HG02852 (cell line): Measurements from ENCODE around the gene CANT1.
"Not testable (repeated sequence)": the region's sequence is repeated elsewhere in the genome, so short reads cannot be mapped to it uniquely, and the experiment has no call there.

Experiments
- ATAC-seq: cut with Tn5 transposase; IDR thresholded peaks from one replicate; pipeline ENCODE4 v1.9.1; 2021; ENCODE audit warnings: mild to moderate bottlenecking, moderate library complexity; ENCODE audit not compliant: unreplicated experiment

The CANT1 gene

GRCh38 chr17:78963378-78963777 lies 46.2 kb downstream of the CANT1 start:
- ATAC-seq, result no peak

GRCh38 chr17:78962984-78963348 lies 46.6 kb downstream of the CANT1 start:
- ATAC-seq, result not testable (repeated sequence)

GRCh38 chr17:78962345-78962983 lies 47.1 kb downstream of the CANT1 start:
- ATAC-seq, result no peak

GRCh38 chr17:78961571-78961970 lies 48.0 kb downstream of the CANT1 start:
- no peak for ATAC-seq

- ATAC-seq, result no peak
Measured at GRCh38 chr17:78960928-78961327, 48.6 kb downstream of the CANT1 start.

- no peak for ATAC-seq
Measured at GRCh38 chr17:78959803-78960202, 49.8 kb downstream of the CANT1 start.

GRCh38 chr17:78958641-78959127 lies 50.9 kb downstream of the CANT1 start:
- no peak for ATAC-seq

GRCh38 chr17:78957128-78957527 lies 52.4 kb downstream of the CANT1 start:
- ATAC-seq, result no peak

- no peak for ATAC-seq
Measured at GRCh38 chr17:78956254-78956653, 53.3 kb downstream of the CANT1 start.

- no peak for ATAC-seq
Measured at GRCh38 chr17:78954684-78955083, 54.9 kb downstream of the CANT1 start.

GRCh38 chr17:78953356-78954350 lies 55.9 kb downstream of the CANT1 start:
- no peak for ATAC-seq

GRCh38 chr17:78952706-78953105 lies 56.9 kb downstream of the CANT1 start:
- no peak for ATAC-seq

- no peak for ATAC-seq
Measured at GRCh38 chr17:78951967-78952551, 57.5 kb downstream of the CANT1 start.

- ATAC-seq, result no peak
Measured at GRCh38 chr17:78950870-78951269, 58.7 kb downstream of the CANT1 start.

- no peak for ATAC-seq
Measured at GRCh38 chr17:78947235-78948149, 62.1 kb downstream of the CANT1 start.

GRCh38 chr17:78946631-78947030 lies 62.9 kb downstream of the CANT1 start:
- ATAC-seq, result no peak

GRCh38 chr17:78946131-78946530 lies 63.4 kb downstream of the CANT1 start:
- no peak for ATAC-seq

GRCh38 chr17:78945455-78945854 lies 64.1 kb downstream of the CANT1 start:
- not testable (repeated sequence) for ATAC-seq

GRCh38 chr17:78944956-78945355 lies 64.6 kb downstream of the CANT1 start:
- no peak for ATAC-seq

- ATAC-seq, result no peak
Measured at GRCh38 chr17:78944026-78944425, 65.5 kb downstream of the CANT1 start.
